Fibroblast of skin of left quadriceps (primary cell): Measurements from ENCODE around the gene CADM1.

ENCODE experiments used
- DNase-seq, 2 experiments: peaks; one replicate each; pipeline ENCODE4 v3.0.0-alpha.2; 2013; ENCODE audit warnings: low read depth in 2 of 2

Gene CADM1

DNA sequence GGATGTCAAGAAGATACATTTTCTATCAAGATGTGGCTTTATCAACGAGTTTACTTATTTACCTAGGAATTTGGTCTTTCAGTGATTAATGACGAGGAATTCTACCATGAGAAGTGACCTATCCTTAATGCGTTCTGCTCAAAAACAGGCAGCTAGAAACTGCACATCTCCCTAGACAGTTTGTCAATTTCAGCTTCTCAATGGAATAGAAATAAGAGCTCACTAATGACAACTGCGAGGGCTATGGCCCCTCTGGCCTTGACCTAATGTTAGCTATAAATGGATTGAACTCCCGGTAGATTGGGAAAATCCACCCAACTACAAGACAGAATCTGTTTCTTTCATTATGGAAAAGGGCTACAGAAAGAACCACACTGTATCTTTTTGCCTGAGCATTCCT, 223.4 kb downstream of the CADM1 start:
- no peak for DNase-seq

DNA sequence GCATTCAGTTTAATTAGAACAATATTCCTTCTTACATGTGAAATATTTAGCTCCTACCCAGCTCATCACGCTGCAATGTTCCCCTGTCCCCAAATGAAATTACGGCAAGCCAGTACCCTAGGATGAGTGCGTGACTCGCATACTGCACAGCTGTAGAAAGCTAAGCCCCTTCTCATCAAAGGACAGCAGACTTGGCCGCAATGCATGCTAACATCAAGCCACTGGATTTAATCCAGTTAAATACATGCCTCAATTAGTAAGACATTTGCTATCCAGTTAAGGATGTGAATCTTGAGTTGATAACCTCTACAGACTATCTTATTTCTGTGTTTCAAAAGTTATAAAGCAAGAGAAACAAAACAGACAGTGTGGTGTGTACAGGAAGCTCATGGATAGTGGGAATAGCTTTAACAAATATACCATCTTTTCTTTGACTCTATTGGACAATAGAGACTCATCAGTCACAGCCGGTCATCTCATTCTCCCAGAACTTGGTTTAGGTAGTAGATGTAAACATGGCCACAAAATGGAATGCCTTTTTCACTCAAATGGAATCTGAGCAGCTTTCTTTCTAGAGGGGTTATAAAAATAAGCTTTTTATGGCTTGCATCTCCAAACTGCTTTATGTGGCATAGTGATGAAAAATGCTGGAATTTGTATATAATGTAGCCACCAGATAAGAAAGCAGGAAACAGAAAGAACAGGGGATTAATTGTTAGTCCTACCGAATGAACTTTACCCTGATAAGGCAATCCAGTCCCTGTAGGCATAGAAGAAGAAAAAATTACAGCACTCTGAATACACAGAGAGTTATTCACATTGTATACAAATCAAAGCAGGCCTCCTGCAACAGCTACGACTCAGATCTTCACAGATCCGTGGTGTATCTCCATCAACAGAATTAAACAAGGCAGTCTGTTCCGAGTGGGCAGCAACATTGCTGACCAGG, 224.1 kb downstream of the CADM1 start:
- DNase-seq = peak; percentile 43 to 44

DNA sequence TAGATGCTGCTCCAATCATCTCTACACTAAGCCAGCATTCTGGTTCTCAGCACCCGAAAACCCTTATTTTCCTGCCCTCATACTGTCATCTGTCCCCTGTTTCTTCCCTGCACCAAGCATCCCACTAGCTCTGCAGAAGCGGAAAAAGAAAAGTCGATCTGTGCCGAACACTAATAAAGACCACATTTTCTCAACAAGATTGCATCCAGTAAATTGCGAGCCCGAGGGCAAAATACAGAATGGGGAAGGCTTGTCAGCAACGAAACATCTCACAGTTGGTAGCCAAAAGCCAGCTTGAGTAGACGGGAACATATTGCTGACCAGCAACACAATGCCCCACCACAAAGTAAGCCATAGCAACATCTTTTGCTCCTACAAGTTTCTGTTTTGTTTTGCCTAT, 227.4 kb downstream of the CADM1 start:
- DNase-seq = no peak

DNA sequence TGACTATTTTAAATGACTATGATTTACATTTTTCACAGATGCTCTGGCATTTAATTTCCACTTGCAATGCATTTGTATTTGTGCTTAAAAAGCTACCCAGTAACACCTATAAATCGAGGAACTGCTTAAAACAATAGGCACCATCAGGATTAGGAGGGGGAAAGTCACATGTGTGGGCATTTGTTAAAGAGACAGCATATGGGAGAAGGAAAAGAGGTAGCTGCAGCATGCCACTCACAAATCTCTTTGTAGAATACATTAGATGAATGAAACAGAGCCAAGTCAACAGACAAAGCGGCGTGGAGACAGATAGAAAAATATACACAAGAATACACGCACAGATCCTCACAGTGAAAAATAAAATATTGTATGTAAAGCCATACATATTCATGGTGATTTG, 228.0 kb downstream of the CADM1 start:
- no peak for DNase-seq

DNA sequence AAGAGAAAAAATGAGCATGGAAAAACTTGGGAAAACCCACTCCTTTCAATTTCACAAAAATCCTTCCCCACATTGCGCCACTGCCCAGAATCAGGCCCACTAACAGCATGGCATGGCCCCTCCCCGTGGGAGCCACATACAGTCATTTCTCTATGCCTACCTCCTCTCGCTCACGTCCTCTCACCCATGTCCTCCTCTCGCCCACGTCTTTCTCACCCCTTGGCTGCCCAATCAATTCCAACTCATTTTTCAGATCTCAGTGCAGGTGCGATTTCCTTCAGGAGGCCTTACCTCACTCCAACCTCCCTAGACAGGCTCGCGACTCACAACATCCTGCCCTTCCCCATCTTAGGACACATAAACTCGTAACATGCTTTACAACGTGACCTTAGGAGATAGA, 229.2 kb downstream of the CADM1 start:
- no peak for DNase-seq

DNA sequence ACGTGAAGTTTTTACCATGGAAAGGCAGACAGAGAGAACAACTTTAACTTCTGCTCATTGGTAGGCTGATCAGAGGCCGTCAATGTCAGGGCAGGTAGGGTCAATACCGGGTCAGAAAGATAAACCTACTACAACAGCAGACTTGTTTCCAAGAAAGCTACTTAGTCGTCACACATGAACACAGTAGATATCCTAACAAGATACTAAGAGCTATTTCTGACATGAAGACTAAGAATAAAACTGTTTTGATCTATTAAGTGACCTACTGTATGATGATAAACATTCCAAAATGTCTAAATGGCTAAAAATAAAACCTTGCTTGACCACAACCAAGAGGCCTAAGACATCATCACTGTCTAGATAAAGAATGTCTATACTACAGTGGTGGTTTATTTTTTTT, 231.3 kb downstream of the CADM1 start:
- no peak for DNase-seq

DNA sequence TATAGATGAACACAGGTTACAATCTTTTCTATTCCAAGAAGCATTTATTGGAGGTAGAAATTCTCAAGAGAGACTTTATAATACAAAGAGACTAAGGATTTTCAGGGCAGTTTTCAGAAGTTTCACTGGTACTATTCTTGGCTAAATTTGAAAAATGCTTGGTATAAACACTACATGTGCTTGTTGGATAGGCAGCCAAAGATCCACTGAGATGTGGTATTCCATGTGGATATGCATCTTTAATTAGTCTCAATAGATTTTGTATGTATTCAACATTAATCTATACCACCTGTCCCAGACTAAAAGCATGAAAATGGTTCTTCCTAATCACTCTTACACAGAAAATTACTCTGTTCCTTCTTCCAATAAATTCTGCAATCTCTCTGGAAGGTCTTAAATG, 232.6 kb downstream of the CADM1 start:
- DNase-seq = no peak

DNA sequence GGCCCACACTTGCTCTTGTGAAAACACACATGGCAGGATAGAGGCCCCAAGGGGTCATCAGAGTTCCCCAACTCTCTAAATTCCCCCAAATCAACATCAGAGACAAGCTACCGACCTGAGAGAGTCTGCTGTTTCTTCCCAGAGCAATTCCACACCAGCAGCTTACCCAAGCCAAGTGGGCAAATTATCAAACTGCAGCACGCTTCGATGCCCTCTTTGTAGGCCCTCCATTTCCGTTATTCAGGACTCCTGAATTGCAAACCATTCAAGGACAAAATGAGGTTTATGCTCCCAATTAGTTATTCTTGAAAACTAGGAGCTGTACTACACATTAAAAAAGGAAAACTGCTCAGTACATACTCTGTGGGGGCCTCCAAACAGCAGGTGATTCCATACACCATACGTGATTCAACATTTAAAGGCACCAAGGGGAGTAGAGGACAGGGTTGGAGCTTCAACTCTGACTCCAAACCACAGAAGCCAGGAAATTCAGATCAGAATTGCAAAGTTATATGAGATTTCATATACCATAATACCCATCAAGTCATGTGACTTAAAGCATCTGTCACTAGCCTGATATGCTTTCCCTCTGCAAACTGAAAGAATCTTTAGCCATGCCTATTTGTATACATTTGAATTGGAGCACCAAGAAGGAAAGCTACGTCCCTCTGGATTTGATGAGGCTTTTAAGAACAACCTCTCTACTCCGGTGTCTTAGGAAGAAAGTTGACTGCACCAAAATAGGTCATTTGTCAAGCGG, 234.8 kb downstream of the CADM1 start:
- no peak for DNase-seq

DNA sequence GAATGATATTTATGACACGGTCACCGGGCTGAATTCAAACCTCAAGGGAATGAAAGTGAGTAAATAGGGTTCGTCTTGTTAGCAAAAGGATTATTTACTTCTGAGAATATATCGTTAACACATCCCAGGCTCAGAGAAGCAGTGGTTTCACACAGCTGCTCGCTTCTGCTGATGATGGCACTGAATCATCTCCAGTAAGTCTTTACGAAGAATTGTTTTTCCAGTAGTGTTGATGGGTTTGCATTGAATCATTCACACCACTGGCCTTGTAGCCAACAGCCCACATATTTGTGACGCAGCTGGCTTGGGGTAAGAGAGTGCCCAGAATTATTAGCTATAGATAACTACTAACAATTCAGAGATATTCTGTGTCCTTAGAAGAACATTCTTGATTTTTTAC, 236.3 kb downstream of the CADM1 start:
- DNase-seq = peak; percentile 25 to 30

DNA sequence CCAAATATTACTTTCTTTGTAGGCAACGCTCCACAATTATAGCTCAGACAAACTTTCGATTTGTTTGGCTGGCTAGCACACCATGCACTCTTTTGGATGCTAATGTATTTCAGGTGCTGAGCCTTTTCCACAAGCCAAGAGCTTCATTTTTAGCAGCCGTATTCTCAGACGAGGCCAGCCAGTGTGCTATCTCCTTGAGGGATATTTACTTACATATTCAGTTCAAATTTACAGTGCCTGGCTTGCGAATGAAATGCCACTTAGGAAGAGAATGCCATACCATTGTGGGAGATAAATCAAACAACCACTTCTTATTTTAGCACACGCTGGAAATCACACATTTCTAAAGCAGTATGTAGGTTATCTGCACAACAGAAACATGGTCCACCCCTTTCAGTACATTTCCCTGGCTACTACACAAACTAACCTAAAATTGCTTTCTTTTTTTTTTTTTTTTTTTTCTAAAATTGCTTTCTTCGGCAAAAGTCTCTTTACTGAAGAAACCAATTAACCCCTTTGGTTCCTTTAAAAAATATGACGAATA, 236.9 kb downstream of the CADM1 start:
- DNase-seq = no peak

DNA sequence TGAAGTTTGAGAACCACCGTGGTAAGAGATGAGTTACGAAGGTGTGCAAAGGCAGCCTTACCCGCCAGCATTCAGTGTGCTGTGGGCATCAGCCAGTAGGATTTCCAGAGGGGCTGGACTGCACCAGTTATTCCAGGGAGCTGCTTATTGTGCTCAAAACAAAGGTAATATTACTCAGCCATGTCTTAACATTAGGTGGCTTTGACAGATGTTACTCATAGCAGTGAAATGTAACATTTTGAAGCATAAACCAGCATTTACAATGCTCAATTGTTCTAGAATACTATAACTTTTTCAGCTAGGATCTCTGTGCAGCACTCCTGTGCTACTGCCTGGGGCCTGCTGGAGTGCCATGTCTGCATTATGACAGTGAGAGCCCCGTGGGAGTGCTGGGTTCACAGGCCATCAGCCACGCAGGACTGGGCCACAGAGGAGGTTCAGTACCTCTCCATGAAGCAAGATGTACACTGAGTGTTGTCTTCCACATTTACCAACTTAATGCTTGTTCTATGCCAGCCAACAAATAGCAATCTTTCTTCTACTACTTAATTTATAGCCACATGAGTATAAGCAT, 238.1 kb downstream of the CADM1 start:
- DNase-seq = no peak

DNA sequence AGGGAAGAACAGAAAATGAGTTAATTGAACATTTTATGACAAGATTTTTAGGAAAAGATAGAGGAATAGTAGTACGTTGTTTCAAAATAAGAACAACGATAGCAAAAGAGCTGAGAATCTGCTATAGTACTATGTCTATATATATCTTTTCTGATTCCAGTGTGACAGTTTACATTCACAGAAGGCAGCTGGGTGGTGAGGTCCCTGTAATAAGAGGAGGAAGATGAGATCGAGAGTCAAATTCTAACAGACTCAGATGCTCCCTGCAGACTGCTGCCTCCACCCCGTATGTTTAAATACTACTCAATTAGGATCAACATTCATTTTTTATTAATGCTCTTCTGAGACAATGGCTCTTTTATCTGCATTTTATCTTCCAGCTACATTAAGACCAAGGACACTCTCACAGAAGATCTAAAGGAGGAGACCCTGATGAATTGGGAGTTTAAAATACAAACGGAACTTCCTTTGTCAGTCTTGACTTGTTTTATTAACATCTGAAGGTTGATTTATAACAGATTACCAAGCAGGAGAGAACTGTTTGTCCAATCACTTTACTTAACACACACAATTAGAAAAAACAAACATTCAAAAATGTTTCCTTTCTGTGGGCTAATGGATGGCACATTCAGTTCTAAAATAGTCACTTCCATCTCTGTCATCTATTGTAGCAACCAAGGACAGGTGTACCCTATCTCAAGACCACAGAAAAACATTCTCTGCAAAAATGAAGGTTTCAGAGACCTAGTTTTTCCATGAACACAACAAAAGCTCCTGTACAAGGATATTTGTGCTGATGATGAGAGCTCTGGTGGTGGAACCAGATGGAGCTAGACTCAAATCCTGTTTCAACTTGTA, 240.2 kb downstream of the CADM1 start:
- DNase-seq = no peak

DNA sequence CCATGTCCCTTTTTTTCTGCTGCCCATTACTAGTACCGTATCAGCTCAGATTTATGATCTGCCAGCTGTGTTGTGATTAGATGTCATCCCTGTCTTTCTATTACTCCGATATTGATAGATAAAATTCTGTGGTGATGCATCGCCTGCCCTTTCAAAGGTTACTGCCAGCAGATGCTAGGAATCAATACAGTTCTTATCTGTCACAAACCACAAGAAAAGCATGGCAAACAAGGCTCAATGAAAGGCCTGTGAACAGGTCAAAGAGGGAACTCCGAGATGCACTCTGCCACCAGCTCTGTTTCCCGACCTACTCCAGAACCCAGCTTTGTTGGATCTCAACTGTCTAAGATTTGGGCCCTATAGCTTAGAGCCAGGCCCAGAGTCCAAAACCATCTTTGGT, 246.0 kb downstream of the CADM1 start:
- no peak for DNase-seq

DNA sequence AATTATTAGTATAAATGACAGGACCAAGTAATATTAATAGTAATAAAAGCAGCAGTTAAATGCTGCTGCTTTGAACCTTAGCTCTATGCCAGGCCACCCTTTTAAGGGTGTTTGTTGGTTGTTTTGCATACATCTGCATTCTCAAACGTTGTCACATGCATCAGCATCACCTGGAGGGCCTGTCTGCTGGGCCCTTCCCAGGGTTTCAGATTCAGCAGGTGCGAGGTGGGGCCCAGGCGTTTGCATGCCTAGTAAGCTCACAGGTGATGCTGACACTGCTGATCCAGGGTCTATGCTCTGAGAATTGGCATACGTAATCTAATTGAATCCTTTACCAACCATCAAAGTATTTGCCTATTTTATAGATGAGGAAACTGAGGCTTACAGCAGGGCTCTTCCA, 246.5 kb downstream of the CADM1 start:
- no peak for DNase-seq

DNA sequence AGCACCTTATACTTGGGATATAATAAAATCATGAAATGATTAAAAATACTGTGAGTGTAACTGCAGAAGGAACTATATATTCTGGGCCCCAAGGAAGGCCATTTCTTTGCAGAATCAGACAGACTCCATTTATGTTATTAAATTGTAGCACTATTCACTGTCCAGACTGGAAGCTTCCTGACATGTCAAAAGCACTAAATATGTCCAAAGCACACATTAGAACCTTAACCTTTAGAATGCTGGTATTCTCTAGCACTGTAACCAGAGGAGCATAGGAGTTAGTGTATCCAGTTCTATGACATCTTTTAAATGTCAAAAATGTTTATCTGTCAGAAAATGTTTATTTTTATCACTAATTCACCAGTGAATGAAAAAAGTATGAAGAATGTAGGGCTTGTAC, 246.9 kb downstream of the CADM1 start:
- DNase-seq = no peak

DNA sequence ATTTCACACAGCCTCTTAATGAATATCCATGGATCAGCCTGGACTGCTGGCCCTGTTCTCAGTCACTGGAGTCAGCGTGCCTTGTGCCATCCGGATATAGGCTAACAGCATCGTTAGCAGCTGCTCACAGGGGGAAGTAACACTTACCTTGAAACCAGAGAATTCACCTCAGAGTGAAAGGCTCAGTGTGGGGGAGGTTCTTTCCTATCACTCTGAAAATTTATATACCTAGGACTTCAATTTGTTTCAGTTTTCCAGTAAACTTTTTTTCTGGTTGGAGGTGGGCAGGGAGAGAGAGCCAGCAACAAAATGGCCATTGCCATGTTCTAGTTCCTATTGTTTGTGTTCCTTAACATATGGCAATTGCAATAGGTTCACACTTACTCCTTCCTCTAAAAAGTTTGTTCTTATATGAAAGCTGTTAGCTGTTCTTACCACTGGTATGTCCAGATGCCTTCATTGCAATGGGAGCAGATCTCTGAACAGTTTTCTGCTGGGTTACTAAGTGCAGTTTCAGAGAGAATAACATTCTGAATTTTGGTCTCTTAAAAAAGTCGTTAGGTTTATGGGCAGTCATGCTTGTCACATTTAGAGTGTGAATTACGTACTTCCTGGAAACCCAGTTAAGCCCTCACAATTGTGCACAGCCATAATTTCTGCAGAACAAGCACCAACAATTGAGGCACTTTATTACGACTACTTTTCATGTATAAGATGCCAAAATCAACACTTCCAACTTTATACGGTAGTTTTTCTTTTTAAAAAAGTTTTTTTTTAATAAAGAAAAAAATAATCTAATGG, 247.6 kb downstream of the CADM1 start:
- DNase-seq = no peak

DNA sequence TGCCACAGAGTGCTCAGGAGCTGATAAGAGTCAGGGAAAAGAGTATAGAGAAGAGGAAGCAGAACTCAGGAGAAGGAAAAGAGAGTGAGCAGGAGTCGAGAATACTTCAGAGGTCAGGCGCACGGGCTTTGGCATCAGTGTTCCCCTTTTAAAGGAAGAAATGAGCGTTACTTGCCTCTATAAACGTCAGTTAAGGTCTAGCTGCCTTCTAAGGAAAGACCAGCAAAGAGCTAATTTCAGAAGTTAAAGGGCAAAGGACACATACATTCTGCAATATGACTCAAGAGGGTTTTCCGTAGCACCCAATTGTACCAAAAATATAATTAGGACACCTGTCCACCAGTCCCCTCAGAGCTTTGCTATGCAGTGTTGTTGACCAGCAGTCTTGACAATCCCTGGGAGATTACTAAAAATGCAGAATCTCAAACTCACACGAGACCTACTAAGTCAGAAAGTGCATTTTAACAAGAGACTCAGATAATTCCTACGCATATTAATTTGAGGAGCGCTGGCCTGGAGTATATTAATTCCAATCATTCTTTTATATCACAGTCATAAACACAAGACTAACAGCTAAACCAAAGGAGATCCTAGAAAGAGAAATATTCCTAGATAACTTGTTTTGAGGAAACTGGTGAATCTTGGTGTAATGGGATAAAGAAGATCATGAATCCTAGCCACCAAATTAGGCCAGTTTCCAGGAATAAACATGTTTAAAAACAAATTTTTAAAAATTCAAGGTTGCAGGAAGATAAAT, 249.0 kb downstream of the CADM1 start:
- DNase-seq = no peak

DNA sequence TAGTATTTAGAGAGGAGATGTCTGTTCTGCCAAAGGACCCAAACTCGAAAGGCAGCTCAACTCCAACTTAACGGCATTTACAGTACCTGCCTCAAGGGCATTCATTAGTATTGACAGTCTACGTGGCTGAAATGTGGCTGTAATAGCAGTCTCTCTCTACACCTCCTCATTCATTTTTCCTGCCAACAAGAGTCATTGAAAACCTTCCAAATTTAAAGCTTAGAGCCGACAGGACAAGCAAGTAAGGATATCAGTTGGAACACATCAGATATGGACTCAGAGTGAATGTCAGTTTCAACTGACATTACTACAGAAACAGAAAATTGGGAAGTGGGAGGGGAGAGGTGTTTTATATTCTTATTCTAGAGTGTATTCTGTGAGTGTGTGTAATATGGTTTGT, 253.1 kb downstream of the CADM1 start:
- DNase-seq = no peak

DNA sequence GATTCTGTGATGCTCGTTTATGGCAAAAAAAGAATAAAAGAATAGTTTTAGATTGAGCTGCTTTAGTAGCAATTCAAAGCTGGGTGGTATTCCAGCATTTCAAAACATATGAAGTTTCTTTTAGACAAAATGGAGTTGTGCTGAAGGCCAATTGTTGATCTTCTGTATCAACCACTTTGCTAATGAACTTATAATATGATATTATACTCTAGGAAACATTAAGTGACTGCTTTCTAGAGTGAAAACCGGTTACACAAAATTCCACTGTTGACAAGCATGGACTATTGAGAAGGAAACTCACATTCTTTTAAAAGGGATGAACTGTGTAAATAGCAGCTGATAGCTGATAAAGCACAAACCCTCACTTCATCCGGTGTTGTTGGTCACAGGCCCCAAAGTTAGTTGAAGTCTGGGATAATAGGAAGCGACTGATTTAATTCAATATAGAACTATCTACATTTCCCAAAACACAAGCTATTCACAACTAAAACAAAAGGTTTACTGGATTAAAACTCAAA, 255.1 kb downstream of the CADM1 start:
- DNase-seq = no peak

DNA sequence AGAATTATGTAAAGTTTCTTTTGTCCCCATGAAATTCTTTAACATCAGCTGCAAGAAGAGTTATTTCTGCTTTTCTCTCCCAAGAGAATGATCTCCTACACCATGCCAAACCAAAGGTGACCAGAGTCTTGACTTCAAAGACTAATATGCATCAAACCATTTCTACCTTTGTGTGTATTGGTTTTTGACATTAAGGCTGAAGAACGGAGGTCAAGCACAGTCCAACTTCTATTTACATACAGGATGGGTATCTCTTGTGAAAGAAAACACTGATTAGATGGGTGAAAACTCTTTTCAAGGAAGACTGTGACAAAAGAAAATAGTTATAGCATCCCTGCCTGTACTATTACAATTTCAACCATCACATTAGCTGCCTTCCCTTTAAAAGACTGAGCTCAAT, 256.3 kb downstream of the CADM1 start:
- no peak for DNase-seq
